ENCODE data around the gene TSPAN18.

The TSPAN18 gene

GRCh38 chr11:44726283-44727113, at the start of gene TSPAN18:
TSS of gene TSPAN18 (plus strand) at chr11:44726962. CDS start at chr11:44906417, 179,455 bp downstream.
- DNase-seq, result no peak

DNA sequence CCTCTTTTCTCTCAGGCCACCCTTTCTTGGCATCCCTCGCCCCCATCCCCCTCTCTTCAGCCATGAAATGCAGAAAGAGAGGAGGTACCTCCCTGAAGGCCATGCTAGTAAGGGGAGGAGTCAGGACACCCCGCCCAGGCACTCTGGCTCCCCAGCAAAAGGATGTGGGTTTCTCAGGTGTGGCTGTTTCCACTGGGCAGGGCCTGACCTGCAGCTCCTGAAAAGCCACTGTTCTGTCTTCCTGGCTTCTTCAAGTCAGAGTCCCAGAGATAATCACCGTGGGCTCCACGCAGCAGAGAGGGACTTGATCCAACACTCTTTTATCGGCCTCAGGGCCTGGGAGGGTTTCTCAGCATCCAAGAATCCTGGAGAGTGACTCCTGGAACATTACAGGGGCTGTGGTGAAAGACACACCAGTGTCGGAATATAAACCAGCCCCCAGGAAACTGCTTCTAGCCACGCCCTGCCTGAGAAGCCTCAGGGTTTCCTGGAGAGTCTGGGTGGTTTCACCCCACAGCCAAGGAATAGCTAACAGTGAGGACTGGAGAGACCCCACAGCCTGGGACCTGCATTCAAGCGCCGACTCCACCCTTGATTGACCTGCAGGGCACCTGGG, 45.7 kb upstream of the TSPAN18 start:
- DNase-seq, result peak; percentile 62

DNA sequence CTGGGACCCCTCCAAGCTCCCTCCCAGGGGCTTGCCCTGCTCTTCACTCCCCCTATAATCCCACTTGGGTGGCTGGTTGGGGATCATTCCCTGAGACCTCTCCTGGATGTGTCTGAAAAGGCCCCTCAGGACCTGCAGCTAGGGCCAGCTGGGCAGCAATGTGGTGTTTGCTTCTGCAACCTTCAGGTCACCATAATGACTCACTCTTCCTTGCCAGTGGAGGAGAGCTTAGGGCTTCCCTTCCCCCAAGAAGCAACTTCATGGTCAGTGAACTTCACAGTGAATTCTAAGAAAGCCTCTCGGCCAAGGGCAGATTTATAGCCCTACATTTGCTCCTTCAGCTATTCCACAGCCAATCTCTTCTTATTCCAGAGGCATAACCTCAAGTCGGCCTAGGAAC, 45.1 kb upstream of the TSPAN18 start:
- peak; percentile 61 for DNase-seq

- no peak for DNase-seq
Measured at GRCh38 chr11:44684859-44685281, 41.9 kb upstream of the TSPAN18 start.

GRCh38 chr11:44687388-44687787, 39.4 kb upstream of the TSPAN18 start:
- DNase-seq, result no peak

DNA sequence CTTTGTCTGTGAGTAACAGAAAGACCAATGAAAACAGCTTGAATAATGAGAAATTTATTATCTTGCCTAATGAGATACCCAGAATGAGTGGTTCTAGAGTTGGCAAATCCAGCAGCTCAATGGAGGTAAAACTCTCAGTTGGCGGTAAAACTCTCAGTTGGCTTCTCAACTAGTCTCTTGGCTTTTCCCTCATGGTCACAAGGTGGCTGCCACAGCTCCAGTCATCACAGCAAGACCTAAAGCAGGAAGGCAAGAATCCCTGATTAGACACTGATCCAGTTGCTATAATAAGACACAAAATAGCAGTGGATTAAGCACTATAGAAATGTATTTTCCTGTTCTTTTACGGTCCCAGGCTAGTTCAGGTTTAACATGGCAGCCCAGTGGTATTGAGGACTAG, 37.5 kb upstream of the TSPAN18 start:
- DNase-seq, result no peak

DNA sequence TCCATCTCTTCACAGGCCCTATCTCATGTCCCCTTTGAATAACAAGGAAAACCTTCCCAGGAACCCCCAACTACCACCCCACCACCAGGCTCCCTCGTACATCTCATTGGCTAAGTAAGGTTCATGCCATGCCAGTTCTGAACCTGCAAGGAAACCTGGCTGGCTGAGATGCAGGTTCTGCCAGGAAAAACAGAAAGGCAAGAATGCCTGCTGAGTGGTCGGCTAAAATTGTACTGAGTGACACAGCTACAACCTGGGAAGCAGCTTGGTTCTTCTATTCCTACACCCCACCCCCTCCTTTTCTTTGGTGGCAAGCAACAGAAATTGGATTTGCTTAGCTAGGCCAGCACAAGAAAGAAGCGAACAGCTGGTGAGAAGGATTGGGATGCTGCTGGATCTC, 36.1 kb upstream of the TSPAN18 start:
- DNase-seq, result no peak

- no peak for DNase-seq
Measured at GRCh38 chr11:44692460-44692859, 34.3 kb upstream of the TSPAN18 start.

GRCh38 chr11:44693654-44694119, 33.1 kb upstream of the TSPAN18 start:
- DNase-seq, result no peak

DNA sequence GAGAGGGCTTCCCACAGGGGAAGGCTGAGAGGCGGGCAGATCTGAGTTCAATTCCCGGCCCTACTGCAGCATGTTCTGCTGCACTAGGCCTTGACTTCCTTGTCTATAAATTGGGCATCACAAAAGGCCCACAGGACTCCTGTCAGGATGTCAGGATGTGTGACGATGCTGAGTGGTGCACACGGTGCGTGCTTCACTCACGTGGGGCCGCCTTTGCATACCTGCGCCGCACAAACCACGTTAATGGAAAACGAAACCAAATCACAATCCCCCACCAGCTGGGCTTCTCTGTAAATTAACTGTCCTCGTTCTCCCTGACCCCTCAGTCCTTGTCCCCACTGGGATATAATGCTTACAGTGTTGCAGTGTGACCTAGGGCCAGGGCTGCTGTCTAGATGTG, 32.3 kb upstream of the TSPAN18 start:
- no peak for DNase-seq

GRCh38 chr11:44695169-44695833, 31.5 kb upstream of the TSPAN18 start:
- no peak for DNase-seq

- DNase-seq, result no peak
Measured at GRCh38 chr11:44698252-44698912, 28.4 kb upstream of the TSPAN18 start.

DNA sequence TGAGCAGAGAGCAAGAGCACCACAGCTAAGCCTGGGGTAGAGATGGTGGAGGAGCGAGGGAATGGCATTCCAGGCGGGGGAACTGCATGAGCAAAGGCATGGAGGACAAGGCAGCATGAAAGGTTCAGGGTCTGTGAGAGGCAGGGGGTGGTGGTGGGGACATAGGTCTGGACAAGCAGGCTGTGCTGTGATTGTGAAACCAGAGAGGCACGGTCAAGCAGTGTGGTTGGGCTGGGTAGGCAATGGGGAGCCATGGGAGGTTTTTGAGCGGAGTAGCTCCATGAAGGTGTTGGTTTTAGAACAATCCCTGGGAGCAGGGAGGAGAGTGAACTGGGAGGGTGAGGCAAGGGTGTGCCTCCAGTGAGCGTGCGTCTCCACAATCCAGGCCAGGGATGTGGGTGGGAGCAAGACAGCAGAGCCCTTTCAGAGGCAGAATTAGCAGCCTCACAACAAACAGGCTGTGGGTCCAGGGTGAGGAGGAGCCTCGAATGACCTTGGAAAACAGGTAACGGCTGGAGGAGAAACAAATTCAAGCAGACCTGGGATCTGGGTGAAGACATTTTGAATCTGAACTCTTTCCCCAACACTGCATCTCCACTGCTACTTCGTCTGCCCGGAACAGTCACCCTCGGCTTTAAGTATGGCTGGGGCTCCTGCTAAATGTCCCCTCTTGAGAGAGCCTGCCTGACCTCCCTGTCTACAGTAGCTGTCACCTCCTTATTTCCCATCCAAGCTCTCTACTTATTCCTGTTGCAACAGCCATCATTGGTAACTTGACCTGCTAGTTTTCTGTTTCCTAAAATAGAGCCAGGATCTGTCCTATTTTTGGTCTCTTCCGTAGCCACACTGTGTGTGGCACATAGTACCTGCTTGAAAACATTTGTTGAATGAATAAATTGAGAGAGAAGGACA, 27.0 kb upstream of the TSPAN18 start:
- DNase-seq, result no peak

GRCh38 chr11:44701276-44701675, 25.5 kb upstream of the TSPAN18 start:
- DNase-seq, result no peak

GRCh38 chr11:44702889-44703288, 23.9 kb upstream of the TSPAN18 start:
- no peak for DNase-seq

DNA sequence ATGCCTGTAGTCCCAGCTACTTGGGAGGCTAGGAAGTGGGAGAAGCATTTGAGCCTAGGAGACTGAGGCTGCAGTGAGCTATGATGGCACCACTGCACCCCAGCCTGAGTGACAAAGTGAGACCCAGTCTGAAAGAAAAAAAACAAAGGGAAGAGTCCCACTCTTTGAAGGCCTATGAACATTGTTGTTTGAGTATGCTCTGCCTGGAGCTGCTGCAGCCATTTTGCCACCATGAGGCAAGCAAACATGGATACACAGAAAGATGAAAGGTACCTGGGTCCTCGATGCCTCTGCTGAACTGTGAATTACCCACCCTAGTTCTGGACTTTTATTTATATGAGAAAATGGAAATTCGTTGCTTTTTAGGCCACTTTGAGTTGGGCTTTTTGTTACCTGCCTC, 19.7 kb upstream of the TSPAN18 start:
- DNase-seq, result no peak

DNA sequence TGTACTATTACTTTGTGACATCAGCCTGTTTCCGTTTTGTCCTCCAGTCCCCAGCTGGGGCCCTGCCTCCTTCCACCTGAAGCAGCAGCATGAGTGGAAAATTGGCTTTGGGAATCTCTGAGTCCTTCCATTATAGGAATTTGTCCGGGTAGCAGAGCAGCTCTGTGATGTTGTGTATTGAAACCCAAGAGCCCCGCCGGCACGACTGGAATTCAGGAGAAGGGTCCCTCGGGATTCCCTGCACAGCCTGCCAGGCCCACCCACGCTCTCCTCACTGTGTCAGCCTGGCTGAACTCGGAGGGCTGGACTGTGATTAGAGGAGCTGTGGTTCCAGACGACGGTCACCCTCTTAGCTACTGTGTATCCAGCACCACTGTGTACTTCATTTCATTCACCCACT, 18.8 kb upstream of the TSPAN18 start:
- DNase-seq, result no peak

- no peak for DNase-seq
Measured at GRCh38 chr11:44708523-44709280, 18.1 kb upstream of the TSPAN18 start.

DNA sequence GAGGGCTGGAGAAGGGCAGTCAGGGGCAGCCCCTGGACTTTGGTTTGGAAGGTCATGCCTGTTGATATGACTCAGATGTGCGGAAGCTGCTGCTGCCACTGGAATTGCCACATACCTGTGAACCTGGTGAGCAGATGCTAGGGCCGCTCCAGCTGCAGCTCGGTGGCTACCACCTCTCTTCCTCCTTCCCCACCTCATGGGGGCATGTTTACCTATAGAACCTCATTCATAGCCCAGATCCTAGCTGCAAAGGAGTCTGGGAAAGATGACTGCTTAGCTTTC, 17.5 kb upstream of the TSPAN18 start:
- peak; percentile 13 for DNase-seq

DNA sequence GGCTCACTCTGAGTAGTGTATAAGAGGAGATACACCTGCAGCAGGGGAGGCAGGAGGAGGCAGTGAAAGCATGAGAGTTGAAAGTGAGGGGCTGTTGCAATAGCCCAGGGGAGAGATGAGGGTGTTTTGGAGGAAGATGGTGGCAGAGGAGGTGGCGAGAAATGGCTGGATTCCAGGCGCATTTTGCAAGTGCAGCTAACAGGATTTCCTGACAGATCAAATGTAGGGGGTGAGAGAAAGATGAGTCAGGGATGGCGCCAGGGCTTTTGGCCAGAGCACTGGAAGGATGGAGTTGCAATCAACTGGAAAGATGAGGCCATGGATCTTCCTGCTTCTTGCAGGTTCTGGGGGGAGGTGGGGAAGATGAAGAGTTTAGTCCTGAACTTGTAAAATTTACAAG, 16.8 kb upstream of the TSPAN18 start:
- DNase-seq, result peak; percentile 33

DNA sequence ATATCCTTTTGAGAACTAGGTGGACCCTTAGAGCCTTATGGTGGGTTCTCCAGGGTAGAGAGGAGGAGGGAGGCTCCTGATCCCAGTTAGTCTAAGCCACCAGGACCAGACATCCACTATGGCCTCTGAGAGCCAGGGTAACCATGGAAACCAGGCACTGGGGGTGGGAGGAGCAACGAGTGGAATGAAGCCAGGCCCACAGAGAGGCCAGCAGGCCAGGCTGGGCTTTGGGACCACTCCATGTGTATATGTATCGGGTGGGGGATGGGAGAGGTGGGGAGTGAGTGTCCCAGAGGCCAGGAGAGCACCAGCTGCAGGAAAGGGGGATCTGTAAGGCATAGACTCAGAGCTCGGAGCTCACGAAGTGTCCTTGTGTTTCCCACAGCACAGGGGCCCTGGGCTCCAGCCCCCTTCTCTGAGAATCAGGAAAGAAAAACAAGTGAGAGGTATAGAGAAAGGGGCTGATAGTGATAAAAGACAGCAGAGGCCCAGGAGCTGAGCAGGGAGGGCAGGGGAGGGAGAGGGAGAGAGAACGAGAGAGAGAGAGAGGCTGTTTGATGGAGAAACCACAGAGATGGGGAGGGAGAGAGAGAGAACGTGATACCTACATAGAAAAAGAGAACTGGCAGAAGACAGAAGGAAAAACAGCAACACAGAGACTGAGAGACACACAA, 15.5 kb upstream of the TSPAN18 start:
- no peak for DNase-seq
